Measurements from ENCODE around the gene SCFD1.
A peak's percentile ranks its signal among the peaks of the same experiment; 100 is the strongest.
"Not testable (repeated sequence)": the region's sequence is repeated elsewhere in the genome, so short reads cannot be mapped to it uniquely, and the experiment has no call there.

SCFD1 gene, protein sequence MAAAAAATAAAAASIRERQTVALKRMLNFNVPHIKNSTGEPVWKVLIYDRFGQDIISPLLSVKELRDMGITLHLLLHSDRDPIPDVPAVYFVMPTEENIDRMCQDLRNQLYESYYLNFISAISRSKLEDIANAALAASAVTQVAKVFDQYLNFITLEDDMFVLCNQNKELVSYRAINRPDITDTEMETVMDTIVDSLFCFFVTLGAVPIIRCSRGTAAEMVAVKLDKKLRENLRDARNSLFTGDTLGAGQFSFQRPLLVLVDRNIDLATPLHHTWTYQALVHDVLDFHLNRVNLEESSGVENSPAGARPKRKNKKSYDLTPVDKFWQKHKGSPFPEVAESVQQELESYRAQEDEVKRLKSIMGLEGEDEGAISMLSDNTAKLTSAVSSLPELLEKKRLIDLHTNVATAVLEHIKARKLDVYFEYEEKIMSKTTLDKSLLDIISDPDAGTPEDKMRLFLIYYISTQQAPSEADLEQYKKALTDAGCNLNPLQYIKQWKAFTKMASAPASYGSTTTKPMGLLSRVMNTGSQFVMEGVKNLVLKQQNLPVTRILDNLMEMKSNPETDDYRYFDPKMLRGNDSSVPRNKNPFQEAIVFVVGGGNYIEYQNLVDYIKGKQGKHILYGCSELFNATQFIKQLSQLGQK

GRCh38 chr14:30621940-30622830 is at the start of gene SCFD1:
SCFD1 (plus strand) TSS chr14:30622319; CDS start chr14:30622339, 20 bp downstream.
- H3K4me3 ChIP-seq (ENCODE audit: low read length), result peak within 1 kb of the TSS; percentile 97
- no peaks in the 10 kb centered on the region for H3K9me3 ChIP-seq (ENCODE audit: control insufficient read depth, low read length)
- H3K4me1 ChIP-seq (ENCODE audit: control insufficient read depth, insufficient read depth, low read length), result peaks cover 29% of the 10 kb centered on the region
- H3K9ac ChIP-seq (ENCODE audit: low read length), result peak within 1 kb of the TSS; percentile 98
- peak; percentile 96 for DNase-seq (ENCODE audit: low read depth)
- H3K36me3 ChIP-seq (ENCODE audit: control insufficient read depth, insufficient read depth, low read length, severe bottlenecking), result peaks cover 3% of the 10 kb centered on the region
- no peaks in the 10 kb centered on the region for H3K27me3 ChIP-seq (replicated peaks; ENCODE audit: control insufficient read depth, insufficient read depth, low read length)

- Histone ChIP-seq H3K36me3 (ENCODE audit: control insufficient read depth, insufficient read depth, low read length, severe bottlenecking) (no peaks in the 10 kb centered on the region), H3K4me1 (ENCODE audit: control insufficient read depth, insufficient read depth, low read length) (peaks cover 11% of the 10 kb centered on the region), H3K9me3 (ENCODE audit: control insufficient read depth, low read length) (no peaks in the 10 kb centered on the region), H3K4me3 (ENCODE audit: low read length) (no peak overlapping the region), H3K9ac (ENCODE audit: low read length) (no peak overlapping the region), H3K27me3 (replicated peaks; ENCODE audit: control insufficient read depth, insufficient read depth, low read length) (no peaks in the 10 kb centered on the region)
- no peak for DNase-seq (ENCODE audit: low read depth)
Measured at GRCh38 chr14:30572771-30573170, 49.3 kb upstream of the SCFD1 start.

- Histone ChIP-seq H3K4me3 (ENCODE audit: low read length) (no peak overlapping the region), H3K4me1 (ENCODE audit: control insufficient read depth, insufficient read depth, low read length) (peaks cover 11% of the 10 kb centered on the region), H3K27me3 (replicated peaks; ENCODE audit: control insufficient read depth, insufficient read depth, low read length) (no peaks in the 10 kb centered on the region), H3K36me3 (ENCODE audit: control insufficient read depth, insufficient read depth, low read length, severe bottlenecking) (no peaks in the 10 kb centered on the region), H3K9me3 (ENCODE audit: control insufficient read depth, low read length) (no peaks in the 10 kb centered on the region), H3K9ac (ENCODE audit: low read length) (no peak overlapping the region)
- DNase-seq (ENCODE audit: low read depth), result no peak
Measured at GRCh38 chr14:30573226-30573814, 48.8 kb upstream of the SCFD1 start.

DNA sequence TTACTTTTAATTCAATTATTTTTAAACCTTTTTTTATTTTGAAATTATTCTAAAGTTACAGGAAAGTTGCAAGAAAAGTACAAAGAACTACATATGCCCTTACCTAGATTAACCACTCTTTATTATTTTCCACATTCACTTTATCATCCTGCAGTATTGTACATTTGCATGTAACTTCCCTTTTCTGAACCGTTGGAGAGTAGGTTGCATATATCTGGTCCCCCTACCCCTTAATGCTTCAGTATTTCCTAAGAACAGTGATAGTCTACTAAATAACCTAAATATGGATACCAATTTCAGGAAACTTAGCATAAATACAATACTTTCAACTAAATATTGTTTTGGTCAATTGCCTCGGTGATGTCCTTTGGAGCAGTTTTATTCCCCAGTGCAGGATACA is 48.2 kb upstream of the SCFD1 start:
- Histone ChIP-seq H3K27me3 (replicated peaks; ENCODE audit: control insufficient read depth, insufficient read depth, low read length) (no peaks in the 10 kb centered on the region), H3K4me3 (ENCODE audit: low read length) (no peak overlapping the region), H3K36me3 (ENCODE audit: control insufficient read depth, insufficient read depth, low read length, severe bottlenecking) (no peaks in the 10 kb centered on the region), H3K9me3 (ENCODE audit: control insufficient read depth, low read length) (no peaks in the 10 kb centered on the region), H3K4me1 (ENCODE audit: control insufficient read depth, insufficient read depth, low read length) (peaks cover 11% of the 10 kb centered on the region), H3K9ac (ENCODE audit: low read length) (no peak overlapping the region)
- no peak for DNase-seq (ENCODE audit: low read depth)

GRCh38 chr14:30574777-30575176 is 47.3 kb upstream of the SCFD1 start:
- H3K4me1 ChIP-seq (ENCODE audit: control insufficient read depth, insufficient read depth, low read length), result peaks cover 11% of the 10 kb centered on the region
- H3K9ac ChIP-seq (ENCODE audit: low read length); DNase-seq (ENCODE audit: low read depth); H3K27me3 ChIP-seq (replicated peaks; ENCODE audit: control insufficient read depth, insufficient read depth, low read length); H3K36me3 ChIP-seq (ENCODE audit: control insufficient read depth, insufficient read depth, low read length, severe bottlenecking); H3K9me3 ChIP-seq (ENCODE audit: control insufficient read depth, low read length); H3K4me3 ChIP-seq (ENCODE audit: low read length): not testable (repeated sequence)

DNA sequence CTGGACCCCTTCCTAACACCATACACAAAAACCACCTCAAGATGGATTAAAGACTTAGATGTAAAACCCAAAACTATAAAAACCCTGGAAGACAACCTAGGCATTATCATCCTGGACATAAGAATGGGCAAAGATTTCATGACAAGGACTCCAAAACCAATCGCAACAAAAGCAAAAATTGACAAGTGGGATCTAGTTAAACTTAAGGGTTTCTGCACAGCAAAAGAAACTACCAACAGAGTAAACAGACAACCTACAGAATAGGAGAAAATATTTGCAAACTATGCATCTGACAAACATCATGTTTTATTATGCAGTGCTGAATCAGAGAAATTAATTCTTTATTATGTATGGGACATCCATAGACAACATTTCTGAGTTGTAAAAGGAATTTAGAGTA is 45.8 kb upstream of the SCFD1 start:
- H3K9me3 ChIP-seq (ENCODE audit: control insufficient read depth, low read length); H3K4me3 ChIP-seq (ENCODE audit: low read length); H3K9ac ChIP-seq (ENCODE audit: low read length); H3K4me1 ChIP-seq (ENCODE audit: control insufficient read depth, insufficient read depth, low read length); H3K36me3 ChIP-seq (ENCODE audit: control insufficient read depth, insufficient read depth, low read length, severe bottlenecking); H3K27me3 ChIP-seq (replicated peaks; ENCODE audit: control insufficient read depth, insufficient read depth, low read length); DNase-seq (ENCODE audit: low read depth): not testable (repeated sequence)

- no peak overlapping the region for H3K4me3 ChIP-seq (ENCODE audit: low read length)
- H3K36me3 ChIP-seq (ENCODE audit: control insufficient read depth, insufficient read depth, low read length, severe bottlenecking), result peaks cover 6% of the 10 kb centered on the region
- no peak overlapping the region for H3K9ac ChIP-seq (ENCODE audit: low read length)
- H3K27me3 ChIP-seq (replicated peaks; ENCODE audit: control insufficient read depth, insufficient read depth, low read length), result no peaks in the 10 kb centered on the region
- H3K4me1 ChIP-seq (ENCODE audit: control insufficient read depth, insufficient read depth, low read length), result peaks cover 3% of the 10 kb centered on the region
- DNase-seq (ENCODE audit: low read depth), result no peak
- H3K9me3 ChIP-seq (ENCODE audit: control insufficient read depth, low read length), result no peaks in the 10 kb centered on the region
Measured at GRCh38 chr14:30580616-30581282, 41.4 kb upstream of the SCFD1 start.

DNA sequence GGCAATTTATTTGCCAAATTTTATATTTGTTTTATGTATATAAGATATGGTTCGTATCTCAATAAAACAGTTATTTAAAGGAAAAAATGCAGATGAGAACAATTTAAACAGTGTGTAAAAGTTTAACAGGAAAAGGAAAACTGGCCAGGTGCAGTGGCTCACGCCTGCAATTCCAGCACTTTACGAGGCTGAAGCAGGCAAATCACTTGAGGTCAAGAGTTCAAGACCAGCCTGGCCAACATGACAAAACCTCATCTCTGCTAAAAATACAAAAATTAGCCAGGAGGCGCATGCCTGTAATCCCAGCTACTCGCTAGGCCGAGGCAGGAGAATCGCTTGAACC is 40.9 kb upstream of the SCFD1 start:
- DNase-seq (ENCODE audit: low read depth), result no peak
- Histone ChIP-seq H3K9ac (ENCODE audit: low read length) (no peak overlapping the region), H3K27me3 (replicated peaks; ENCODE audit: control insufficient read depth, insufficient read depth, low read length) (no peaks in the 10 kb centered on the region), H3K36me3 (ENCODE audit: control insufficient read depth, insufficient read depth, low read length, severe bottlenecking) (peaks cover 6% of the 10 kb centered on the region), H3K4me3 (ENCODE audit: low read length) (no peak overlapping the region), H3K9me3 (ENCODE audit: control insufficient read depth, low read length) (no peaks in the 10 kb centered on the region), H3K4me1 (ENCODE audit: control insufficient read depth, insufficient read depth, low read length) (peaks cover 3% of the 10 kb centered on the region)

DNA sequence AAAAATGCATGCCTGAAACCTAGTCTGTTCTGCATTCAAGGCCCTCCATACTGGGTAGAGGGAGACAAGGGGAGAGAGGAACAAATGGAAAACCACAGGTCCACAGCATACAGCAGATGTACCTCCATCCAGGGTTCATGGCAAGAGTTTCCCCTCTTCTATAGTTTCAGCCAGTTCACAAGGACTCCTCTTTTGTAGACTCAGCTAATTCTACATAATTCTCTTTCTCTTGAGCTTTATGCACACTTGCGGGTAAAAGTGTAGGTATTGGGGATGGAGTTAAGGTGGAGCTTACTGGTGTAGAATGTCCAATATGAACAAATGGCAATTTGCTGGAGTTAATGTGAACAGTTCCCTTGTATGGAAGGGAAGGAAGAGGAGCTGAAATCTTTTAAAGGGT is 39.7 kb upstream of the SCFD1 start:
- peaks cover 3% of the 10 kb centered on the region for H3K4me1 ChIP-seq (ENCODE audit: control insufficient read depth, insufficient read depth, low read length)

GRCh38 chr14:30584058-30584630 is 38.0 kb upstream of the SCFD1 start:
- Histone ChIP-seq H3K4me3 (ENCODE audit: low read length) (no peak overlapping the region), H3K27me3 (replicated peaks; ENCODE audit: control insufficient read depth, insufficient read depth, low read length) (no peaks in the 10 kb centered on the region), H3K36me3 (ENCODE audit: control insufficient read depth, insufficient read depth, low read length, severe bottlenecking) (peaks cover 11% of the 10 kb centered on the region), H3K9me3 (ENCODE audit: control insufficient read depth, low read length) (no peaks in the 10 kb centered on the region), H3K9ac (ENCODE audit: low read length) (no peak overlapping the region), H3K4me1 (ENCODE audit: control insufficient read depth, insufficient read depth, low read length) (peaks cover 3% of the 10 kb centered on the region)
- no peak for DNase-seq (ENCODE audit: low read depth)

More for the DNA sequence above, 39.7 kb upstream of the SCFD1 start:
- peaks cover 6% of the 10 kb centered on the region for H3K36me3 ChIP-seq (ENCODE audit: control insufficient read depth, insufficient read depth, low read length, severe bottlenecking)
- H3K4me3 ChIP-seq (ENCODE audit: low read length), result no peak overlapping the region
- H3K27me3 ChIP-seq (replicated peaks; ENCODE audit: control insufficient read depth, insufficient read depth, low read length), result no peaks in the 10 kb centered on the region
- no peaks in the 10 kb centered on the region for H3K9me3 ChIP-seq (ENCODE audit: control insufficient read depth, low read length)
- no peak for DNase-seq (ENCODE audit: low read depth)
- H3K9ac ChIP-seq (ENCODE audit: low read length), result no peak overlapping the region

Measured in adipocyte (in vitro differentiated cells).